Measurements from ENCODE around the gene ARHGEF28.

The ARHGEF28 gene

GRCh38 chr5:73625944-73626811 is at the start of gene ARHGEF28:
Gene ARHGEF28, plus strand, starts transcription at chr5:73626196. Its CDS starts 58,656 bp downstream, at chr5:73684852.
- no peak for DNase-seq (ENCODE audit: low read depth, low spot score)

- no peak for DNase-seq (ENCODE audit: low read depth, low spot score)
These were observed 43.5 kb upstream of the ARHGEF28 start for GRCh38 chr5:73582285-73583145.

GRCh38 chr5:73587923-73588322 is 38.1 kb upstream of the ARHGEF28 start:
- DNase-seq (ENCODE audit: low read depth, low spot score) = no peak

GRCh38 chr5:73591102-73591695 is 34.8 kb upstream of the ARHGEF28 start:
- DNase-seq (ENCODE audit: low read depth, low spot score) = peak; percentile 63

GRCh38 chr5:73591698-73592501 is 34.1 kb upstream of the ARHGEF28 start:
- DNase-seq (ENCODE audit: low read depth, low spot score) = no peak

- DNase-seq (ENCODE audit: low read depth, low spot score) = no peak
These were observed 33.4 kb upstream of the ARHGEF28 start for GRCh38 chr5:73592551-73592950.

- no peak for DNase-seq (ENCODE audit: low read depth, low spot score)
These were observed 29.2 kb upstream of the ARHGEF28 start for GRCh38 chr5:73596705-73597328.

GRCh38 chr5:73599380-73599779 is 26.6 kb upstream of the ARHGEF28 start:
- DNase-seq (ENCODE audit: low read depth, low spot score) = no peak

GRCh38 chr5:73603998-73604397 is 22.0 kb upstream of the ARHGEF28 start:
- no peak for DNase-seq (ENCODE audit: low read depth, low spot score)

- no peak for DNase-seq (ENCODE audit: low read depth, low spot score)
These were observed 20.5 kb upstream of the ARHGEF28 start for GRCh38 chr5:73605223-73606087.

GRCh38 chr5:73606206-73606753 is 19.7 kb upstream of the ARHGEF28 start:
- no peak for DNase-seq (ENCODE audit: low read depth, low spot score)

- DNase-seq (ENCODE audit: low read depth, low spot score) = no peak
These were observed 18.8 kb upstream of the ARHGEF28 start for GRCh38 chr5:73607228-73607627.

- DNase-seq (ENCODE audit: low read depth, low spot score) = no peak
These were observed 13.2 kb upstream of the ARHGEF28 start for GRCh38 chr5:73612799-73613198.

- no peak for DNase-seq (ENCODE audit: low read depth, low spot score)
These were observed 10.9 kb upstream of the ARHGEF28 start for GRCh38 chr5:73615085-73615484.

GRCh38 chr5:73615947-73616346 is 10.0 kb upstream of the ARHGEF28 start:
- DNase-seq (ENCODE audit: low read depth, low spot score) = no peak

GRCh38 chr5:73617510-73618279 is 8.3 kb upstream of the ARHGEF28 start:
- DNase-seq (ENCODE audit: low read depth, low spot score) = no peak

- DNase-seq (ENCODE audit: low read depth, low spot score) = no peak
These were observed 6.2 kb upstream of the ARHGEF28 start for GRCh38 chr5:73619606-73620333.

- no peak for DNase-seq (ENCODE audit: low read depth, low spot score)
These were observed 5.7 kb upstream of the ARHGEF28 start for GRCh38 chr5:73620334-73620687.
